Calu3 (cell line): Measurements from ENCODE around the gene NF1. TPM values are rescaled to one million over a fixed set of nuclear protein-coding genes. Genes with fewer than 3 reads are reported as not detected.
"Not testable (repeated sequence)": the region's sequence is repeated elsewhere in the genome, so short reads cannot be mapped to it uniquely, and the experiment has no call there.

ENCODE experiments used
- BruUV-seq: library from RNA; stranded (reverse); fragments of 400-500 nt; replicated peaks from 2 replicates; lab custom pipeline; 2021; lab: Mats Ljungman, UMichigan
- CTCF ChIA-PET: fragments of 300-600 bp; sonication (Branson Sonifier 250); formaldehyde crosslinking; loops from one replicate; lab custom pipeline; 2022; ENCODE audit warnings: antibody characterized with exemption; lab: Charles Lee
- DNase-seq: peaks from one replicate; pipeline ENCODE4 v3.0.0; 2022
- H3K27ac Mint-ChIP-seq: one replicate; pipeline ENCODE4 v1.8.0; 2022; ENCODE audit warnings: mixed read lengths; ENCODE audit not compliant: unreplicated experiment
- H3K27me3 Mint-ChIP-seq: one replicate; pipeline ENCODE4 v1.8.0; 2022; ENCODE audit warnings: mixed read lengths; ENCODE audit not compliant: unreplicated experiment
- H3K36me3 Mint-ChIP-seq: one replicate; pipeline ENCODE4 v1.8.0; 2022; ENCODE audit warnings: mild to moderate bottlenecking, moderate library complexity, mixed read lengths; ENCODE audit not compliant: insufficient read depth, unreplicated experiment
- H3K4me1 Mint-ChIP-seq: one replicate; pipeline ENCODE4 v1.8.0; 2022; ENCODE audit warnings: mild to moderate bottlenecking, low read depth, mixed read lengths; ENCODE audit not compliant: unreplicated experiment
- H3K4me3 Mint-ChIP-seq: one replicate; pipeline ENCODE4 v1.8.0; 2022; ENCODE audit warnings: mild to moderate bottlenecking, low read depth, moderate library complexity, mixed read lengths; ENCODE audit not compliant: unreplicated experiment
- H3K9me3 Mint-ChIP-seq: one replicate; pipeline ENCODE4 v1.8.0; 2022; ENCODE audit warnings: low read depth, mixed read lengths; ENCODE audit not compliant: unreplicated experiment
- intact Hi-C: fragments of 100-400 bp; cut with micrococcal nuclease; formaldehyde crosslinking; loops from one replicate; pipeline ENCODE4 v1.10.0; 2022; ENCODE audit not compliant: unreplicated experiment
- total RNA-seq: library from RNA; stranded (reverse); gene quantifications from 2 replicates; pipeline ENCODE4 v1.2.3, GENCODE V29; 2022
- TF ChIP-seq, protein P1 (sequence below): fragments of 200-600 bp; IDR thresholded peaks from one replicate; pipeline ENCODE4 v1.8.0; 2022; ENCODE audit warnings: antibody characterized with exemption; ENCODE audit not compliant: unreplicated experiment

NF1 gene
- total RNA-seq, 1 experiment from 2014 or later, result 64.7 TPM

DNA sequence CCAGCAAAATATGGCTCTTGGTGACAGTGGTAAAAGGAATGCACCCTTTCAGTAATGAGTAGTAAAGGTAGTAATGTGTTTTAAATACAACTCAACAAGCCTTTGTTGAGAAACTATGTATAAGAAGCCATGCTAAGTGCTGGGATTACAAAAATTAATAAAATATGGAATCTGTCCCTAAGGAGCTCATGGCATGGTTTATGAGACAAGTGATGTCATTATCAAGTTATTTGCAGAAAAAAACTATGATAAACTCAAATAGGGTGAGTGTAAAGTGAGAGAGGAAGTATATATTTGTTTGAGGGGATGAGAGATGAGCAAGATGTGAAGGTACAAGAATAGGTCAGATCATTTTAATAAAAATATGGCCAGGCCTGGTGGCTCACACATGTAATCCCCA is 76.9 kb downstream of the NF1 start:
- Mint-ChIP-seq H3K27me3 (no peaks in the 10 kb centered on the region), H3K4me3 (no peak overlapping the region), H3K9me3 (no peaks in the 10 kb centered on the region), H3K27ac (no peak overlapping the region), H3K4me1 (no peaks in the 10 kb centered on the region), H3K36me3 (no peaks in the 10 kb centered on the region)
- TF ChIP-seq, protein P1, sequence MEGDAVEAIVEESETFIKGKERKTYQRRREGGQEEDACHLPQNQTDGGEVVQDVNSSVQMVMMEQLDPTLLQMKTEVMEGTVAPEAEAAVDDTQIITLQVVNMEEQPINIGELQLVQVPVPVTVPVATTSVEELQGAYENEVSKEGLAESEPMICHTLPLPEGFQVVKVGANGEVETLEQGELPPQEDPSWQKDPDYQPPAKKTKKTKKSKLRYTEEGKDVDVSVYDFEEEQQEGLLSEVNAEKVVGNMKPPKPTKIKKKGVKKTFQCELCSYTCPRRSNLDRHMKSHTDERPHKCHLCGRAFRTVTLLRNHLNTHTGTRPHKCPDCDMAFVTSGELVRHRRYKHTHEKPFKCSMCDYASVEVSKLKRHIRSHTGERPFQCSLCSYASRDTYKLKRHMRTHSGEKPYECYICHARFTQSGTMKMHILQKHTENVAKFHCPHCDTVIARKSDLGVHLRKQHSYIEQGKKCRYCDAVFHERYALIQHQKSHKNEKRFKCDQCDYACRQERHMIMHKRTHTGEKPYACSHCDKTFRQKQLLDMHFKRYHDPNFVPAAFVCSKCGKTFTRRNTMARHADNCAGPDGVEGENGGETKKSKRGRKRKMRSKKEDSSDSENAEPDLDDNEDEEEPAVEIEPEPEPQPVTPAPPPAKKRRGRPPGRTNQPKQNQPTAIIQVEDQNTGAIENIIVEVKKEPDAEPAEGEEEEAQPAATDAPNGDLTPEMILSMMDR, result no peak
- DNase-seq, result no peak
- CTCF ChIA-PET, result no interaction called here
- no TSS peak for BruUV-seq
- intact Hi-C loops, result no loop called here

DNA sequence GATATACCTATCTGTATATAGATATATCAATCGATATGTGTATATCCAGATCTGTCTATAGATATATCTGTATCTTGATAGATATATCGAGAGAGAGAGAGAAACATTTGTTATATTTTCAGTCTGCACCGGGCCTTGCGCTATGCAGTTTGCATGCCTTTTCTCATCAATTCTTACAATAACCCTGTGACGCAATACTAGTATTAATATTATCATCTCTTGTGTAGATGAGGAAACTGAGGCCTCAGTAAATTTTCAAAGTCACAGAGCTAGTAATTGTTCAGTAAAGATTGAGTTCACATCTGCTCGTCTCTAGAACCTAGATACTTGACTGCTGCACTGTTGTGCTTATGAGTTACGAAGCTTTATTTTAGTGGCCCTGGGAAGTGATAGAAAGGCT is 77.6 kb downstream of the NF1 start:
- no TSS peak for BruUV-seq
- Mint-ChIP-seq H3K36me3 (no peaks in the 10 kb centered on the region), H3K4me3 (no peak overlapping the region), H3K27ac (no peak overlapping the region), H3K4me1 (no peaks in the 10 kb centered on the region), H3K9me3 (no peaks in the 10 kb centered on the region), H3K27me3 (no peaks in the 10 kb centered on the region)
- CTCF ChIA-PET, result no interaction called here
- intact Hi-C loops, result no loop called here
- TF ChIP-seq, protein P1, result no peak
- DNase-seq, result no peak

DNA sequence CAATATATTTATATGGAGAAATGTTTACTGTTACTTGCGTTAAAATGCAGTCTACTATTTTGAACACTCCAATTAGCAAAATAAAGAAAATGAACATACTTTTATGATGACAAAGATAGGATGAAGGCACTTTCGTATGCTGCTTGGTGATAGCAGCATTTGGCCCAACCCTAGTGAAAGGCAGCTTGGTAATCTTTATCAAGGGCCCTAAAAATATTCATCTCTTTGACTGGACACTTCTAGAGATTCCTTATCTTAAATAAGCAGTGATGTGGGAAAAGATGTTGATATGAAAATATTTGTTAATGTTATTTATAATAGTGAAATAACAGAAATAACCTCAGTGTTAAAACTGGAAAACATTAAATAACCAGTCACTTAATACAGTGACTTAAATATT is 79.4 kb downstream of the NF1 start:
- no peaks in the 10 kb centered on the region for H3K27me3 Mint-ChIP-seq
- CTCF ChIA-PET, result no interaction called here
- intact Hi-C loops, result no loop called here
- BruUV-seq, result no TSS peak
- H3K4me3 Mint-ChIP-seq, result no peak overlapping the region
- H3K9me3 Mint-ChIP-seq, result no peaks in the 10 kb centered on the region
- DNase-seq, result no peak
- TF ChIP-seq, protein P1, result no peak
- H3K27ac Mint-ChIP-seq, result no peak overlapping the region
- H3K4me1 Mint-ChIP-seq, result no peaks in the 10 kb centered on the region
- no peaks in the 10 kb centered on the region for H3K36me3 Mint-ChIP-seq

DNA sequence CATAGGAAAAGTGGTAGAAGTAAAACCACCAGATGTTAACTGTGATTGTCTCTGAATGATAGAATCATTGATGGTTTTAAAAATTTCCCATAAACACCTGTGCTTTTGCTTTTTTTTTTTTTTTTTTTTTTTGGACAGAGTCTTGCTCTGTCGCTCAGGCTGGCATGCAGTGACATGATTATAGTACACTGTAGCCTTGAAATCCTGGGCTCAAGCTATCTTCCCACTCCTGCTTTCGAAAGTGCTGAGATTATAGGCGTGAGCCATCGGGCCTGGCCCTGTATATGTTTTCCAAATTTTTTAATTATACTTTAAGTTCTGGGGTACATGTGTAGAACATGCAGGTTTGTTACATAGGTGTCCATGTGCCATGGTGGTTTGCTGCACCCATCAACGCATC is 80.5 kb downstream of the NF1 start:
- no TSS peak for BruUV-seq
- TF ChIP-seq, protein P1, result no peak
- intact Hi-C loops, result no loop called here
- CTCF ChIA-PET, result interaction anchor here (0.7 kb wide), 1 partner anchor 90 kb away, joined by 6 read pairs; no protein-coding TSS in a partner anchor
- Mint-ChIP-seq H3K9me3 (no peaks in the 10 kb centered on the region), H3K27me3 (no peaks in the 10 kb centered on the region), H3K27ac (no peak overlapping the region), H3K4me1 (no peaks in the 10 kb centered on the region), H3K4me3 (no peak overlapping the region), H3K36me3 (no peaks in the 10 kb centered on the region)
- no peak for DNase-seq

DNA sequence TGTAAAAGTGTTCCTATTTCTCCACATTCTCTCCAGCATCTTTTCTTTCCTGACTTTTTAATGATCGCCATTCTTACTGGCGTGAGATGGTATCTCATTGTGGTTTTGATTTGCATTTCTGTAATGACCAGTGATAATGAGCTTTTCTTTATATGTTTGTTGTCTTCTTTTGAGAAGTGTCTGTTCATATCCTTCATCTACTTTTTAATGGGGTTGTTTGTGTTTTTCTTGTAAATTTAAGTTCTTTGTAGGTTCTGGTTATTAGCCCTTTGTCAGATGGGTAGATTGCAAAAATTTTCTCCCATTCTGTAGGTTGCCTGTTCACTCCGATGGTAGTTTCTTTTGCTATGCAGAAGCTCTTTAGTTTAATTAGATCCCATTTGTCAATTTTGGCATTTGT is 81.4 kb downstream of the NF1 start:
- intact Hi-C loops, H3K36me3 Mint-ChIP-seq, H3K4me1 Mint-ChIP-seq, H3K9me3 Mint-ChIP-seq, H3K27me3 Mint-ChIP-seq, CTCF ChIA-PET, BruUV-seq, DNase-seq, H3K27ac Mint-ChIP-seq, H3K4me3 Mint-ChIP-seq: not testable (repeated sequence)

DNA sequence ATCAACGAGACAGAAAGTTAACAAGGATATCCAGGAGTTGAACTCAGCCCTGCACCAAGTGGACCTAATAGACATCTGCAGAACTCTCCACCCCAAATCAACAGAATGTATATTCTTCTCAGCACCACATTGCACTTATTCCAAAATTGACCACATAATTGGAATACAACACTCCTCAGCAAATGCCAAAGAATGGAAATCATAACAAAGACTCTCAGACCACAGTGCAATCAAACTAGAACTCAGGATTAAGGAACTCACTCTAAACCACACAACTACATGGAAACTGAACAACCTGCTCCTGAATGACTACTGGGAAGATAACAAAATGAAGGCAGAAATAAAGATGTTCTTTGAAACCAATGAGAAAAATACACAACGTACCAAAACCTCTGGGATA is 84.2 kb downstream of the NF1 start:
- H3K27me3 Mint-ChIP-seq, H3K4me1 Mint-ChIP-seq, H3K36me3 Mint-ChIP-seq, DNase-seq, H3K9me3 Mint-ChIP-seq, CTCF ChIA-PET, H3K27ac Mint-ChIP-seq, H3K4me3 Mint-ChIP-seq, intact Hi-C loops, BruUV-seq: not testable (repeated sequence)
